ENCODE results near the gene WRAP73. TPM values are rescaled to one million over a fixed set of nuclear protein-coding genes. Genes with fewer than 3 reads are reported as not detected.

Gene WRAP73
- polyA plus RNA-seq, 2 of the 4 experiments (the other 2 are of a cell fraction): 15.4 to 16.1 TPM

- ChIA-PET POLR2A (no interaction called here), CTCF (no interaction called here)
- Histone ChIP-seq H3K27ac (no peak overlapping the region), H3K4me2 (no peak overlapping the region), H3K4me1 (no peaks in the 10 kb centered on the region; the same call in 2 of the 3 replicates), H3K9me3 (no peaks in the 10 kb centered on the region), H3K4me3 (no peak overlapping the region)
- TF ChIP-seq MAZ (IDR thresholded peaks at IDR 0.05; ENCODE audit: borderline replicate concordance, low read depth, low read length) (no peak), NR3C1 (IDR thresholded peaks at IDR 0.05) (no peak), FOSB (CRISPR knock-in tag; IDR thresholded peaks at IDR 0.05) (no peak), NPAS2 (CRISPR knock-in tag; IDR thresholded peaks at IDR 0.05; ENCODE audit: borderline replicate concordance) (no peak), PBX3 (IDR thresholded peaks at IDR 0.05) (no peak), RAD21 (conservative IDR thresholded peaks at IDR 0.05 in 1 of 2, IDR thresholded peaks at IDR 0.05 in 1 of 2) (no peak), CBX2 (IDR thresholded peaks at IDR 0.05; ENCODE audit: borderline replicate concordance, low read depth) (no peak), MAX (IDR thresholded peaks at IDR 0.05) (no peak), ZC3H11A (IDR thresholded peaks at IDR 0.05) (no peak), EHF (CRISPR knock-in tag; IDR thresholded peaks at IDR 0.05) (no peak), SMC3 (IDR thresholded peaks at IDR 0.05) (no peak), EP300 (IDR thresholded peaks at IDR 0.05) (no peak), TFCP2L1 (CRISPR knock-in tag; IDR thresholded peaks at IDR 0.05) (no peak)
- no peak for DNase-seq (ENCODE audit: low read depth in 1 of 2, low spot score in 1 of 2)
- FAIRE-seq: no peak
- WGBS (ENCODE audit: missing lambda C conversion rate): 93% methylated on average over 22 of the region's 22 CpGs
- ATAC-seq: no peak
Observed at GRCh38 chr1:3697104-3697503, 47.2 kb upstream of the WRAP73 start.

- no peak for ATAC-seq
- no peak for DNase-seq (ENCODE audit: low read depth in 1 of 2, low spot score in 1 of 2)
- ChIA-PET CTCF (no interaction called here), POLR2A (no interaction called here)
- Histone ChIP-seq H3K27ac (no peak overlapping the region), H3K4me3 (no peak overlapping the region), H3K4me1 (no peaks in the 10 kb centered on the region; the same call in 2 of the 3 replicates), H3K4me2 (no peak overlapping the region), H3K9me3 (no peaks in the 10 kb centered on the region)
- TF ChIP-seq CBX8 (IDR thresholded peaks at IDR 0.05) (no peak), E2F6 (IDR thresholded peaks at IDR 0.05; ENCODE audit: borderline replicate concordance, low read depth) (no peak), ZSCAN20 (CRISPR knock-in tag; IDR thresholded peaks at IDR 0.05) (no peak), USF2 (IDR thresholded peaks at IDR 0.05) (no peak), FOXS1 (CRISPR knock-in tag; IDR thresholded peaks at IDR 0.05) (no peak), ZFP36 (IDR thresholded peaks at IDR 0.05; ENCODE audit: borderline replicate concordance, partially characterized antibody) (no peak), CHD2 (IDR thresholded peaks at IDR 0.05; ENCODE audit: low read length, partially characterized antibody) (no peak), JUNB (IDR thresholded peaks at IDR 0.05) (no peak), MAFK (IDR thresholded peaks at IDR 0.05; ENCODE audit: partially characterized antibody) (no peak), ESRRA (IDR thresholded peaks at IDR 0.05; ENCODE audit: borderline replicate concordance, low read length) (no peak), EP300 (IDR thresholded peaks at IDR 0.05) (no peak), GATA3 (IDR thresholded peaks at IDR 0.05; ENCODE audit: borderline replicate concordance) (no peak), CTCF (IDR thresholded peaks at IDR 0.05) (no peak), RAD21 (conservative IDR thresholded peaks at IDR 0.05 in 1 of 2, IDR thresholded peaks at IDR 0.05 in 1 of 2) (no peak), FOSB (CRISPR knock-in tag; IDR thresholded peaks at IDR 0.05) (no peak), RCOR1 (IDR thresholded peaks at IDR 0.05; ENCODE audit: low read depth, low read length) (no peak), KDM5A (IDR thresholded peaks at IDR 0.05) (no peak), RNF2 (IDR thresholded peaks at IDR 0.05; ENCODE audit: borderline replicate concordance, low read depth) (no peak), JUN (IDR thresholded peaks at IDR 0.05) (no peak)
- TF ChIP-seq, protein P1, sequence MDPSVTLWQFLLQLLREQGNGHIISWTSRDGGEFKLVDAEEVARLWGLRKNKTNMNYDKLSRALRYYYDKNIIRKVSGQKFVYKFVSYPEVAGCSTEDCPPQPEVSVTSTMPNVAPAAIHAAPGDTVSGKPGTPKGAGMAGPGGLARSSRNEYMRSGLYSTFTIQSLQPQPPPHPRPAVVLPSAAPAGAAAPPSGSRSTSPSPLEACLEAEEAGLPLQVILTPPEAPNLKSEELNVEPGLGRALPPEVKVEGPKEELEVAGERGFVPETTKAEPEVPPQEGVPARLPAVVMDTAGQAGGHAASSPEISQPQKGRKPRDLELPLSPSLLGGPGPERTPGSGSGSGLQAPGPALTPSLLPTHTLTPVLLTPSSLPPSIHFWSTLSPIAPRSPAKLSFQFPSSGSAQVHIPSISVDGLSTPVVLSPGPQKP (IDR thresholded peaks at IDR 0.05; ENCODE audit: low read depth, low read length): no peak
- WGBS (ENCODE audit: missing lambda C conversion rate): 87% methylated on average over 8 of the region's 9 CpGs
- FAIRE-seq: no peak
Observed at GRCh38 chr1:3696689-3697088, 46.8 kb upstream of the WRAP73 start.
